ENCODE measurements around the gene ST6GALNAC3.

DNA sequence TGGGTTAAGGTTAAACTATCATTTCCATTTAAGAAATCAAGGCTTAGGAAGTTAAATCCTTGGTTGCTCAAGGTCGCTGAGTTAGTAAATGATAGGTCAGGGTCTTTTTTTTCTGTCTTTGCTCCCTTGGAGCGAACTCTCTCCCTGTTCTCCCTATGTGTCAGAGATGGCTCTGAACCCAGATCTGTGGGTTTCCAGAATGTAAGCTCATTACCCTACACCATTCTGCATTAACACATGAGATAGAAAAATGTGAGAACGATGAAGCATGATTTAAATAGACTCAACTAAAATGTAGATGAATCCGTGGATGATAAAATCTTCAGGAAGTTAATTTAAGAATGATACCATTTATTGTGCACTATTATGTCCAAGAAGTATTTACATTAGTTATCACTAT lies 25.0 kb upstream of the ST6GALNAC3 start:
- TF ChIP-seq, protein P1, sequence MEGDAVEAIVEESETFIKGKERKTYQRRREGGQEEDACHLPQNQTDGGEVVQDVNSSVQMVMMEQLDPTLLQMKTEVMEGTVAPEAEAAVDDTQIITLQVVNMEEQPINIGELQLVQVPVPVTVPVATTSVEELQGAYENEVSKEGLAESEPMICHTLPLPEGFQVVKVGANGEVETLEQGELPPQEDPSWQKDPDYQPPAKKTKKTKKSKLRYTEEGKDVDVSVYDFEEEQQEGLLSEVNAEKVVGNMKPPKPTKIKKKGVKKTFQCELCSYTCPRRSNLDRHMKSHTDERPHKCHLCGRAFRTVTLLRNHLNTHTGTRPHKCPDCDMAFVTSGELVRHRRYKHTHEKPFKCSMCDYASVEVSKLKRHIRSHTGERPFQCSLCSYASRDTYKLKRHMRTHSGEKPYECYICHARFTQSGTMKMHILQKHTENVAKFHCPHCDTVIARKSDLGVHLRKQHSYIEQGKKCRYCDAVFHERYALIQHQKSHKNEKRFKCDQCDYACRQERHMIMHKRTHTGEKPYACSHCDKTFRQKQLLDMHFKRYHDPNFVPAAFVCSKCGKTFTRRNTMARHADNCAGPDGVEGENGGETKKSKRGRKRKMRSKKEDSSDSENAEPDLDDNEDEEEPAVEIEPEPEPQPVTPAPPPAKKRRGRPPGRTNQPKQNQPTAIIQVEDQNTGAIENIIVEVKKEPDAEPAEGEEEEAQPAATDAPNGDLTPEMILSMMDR (IDR thresholded peaks at IDR 0.05), result no peak
- TF ChIP-seq POLR2A (IDR thresholded peaks at IDR 0.05), result no peak

Data from heart left ventricle (tissue), 13 donors.